Measurements from ENCODE around the gene PRKCH.

Gene PRKCH

GRCh38 chr14:61552241-61552640 lies 230.9 kb downstream of the PRKCH start:
- H3K36me3 Mint-ChIP-seq (ENCODE audit: low read depth), result peaks cover 56% of the 10 kb centered on the region
- no peak overlapping the region for H3K4me3 Mint-ChIP-seq
- no peaks in the 10 kb centered on the region for H3K9me3 Mint-ChIP-seq
- H3K27me3 Mint-ChIP-seq, result no peaks in the 10 kb centered on the region
- peaks cover 56% of the 10 kb centered on the region for H3K4me1 Mint-ChIP-seq (ENCODE audit: low read depth)
- H3K27ac Mint-ChIP-seq, result peak overlapping the region; percentile 96

- Mint-ChIP-seq H3K36me3 (ENCODE audit: low read depth) (peaks cover 40% of the 10 kb centered on the region), H3K27me3 (no peaks in the 10 kb centered on the region), H3K9me3 (no peaks in the 10 kb centered on the region), H3K4me3 (peak overlapping the region; percentile 17), H3K4me1 (ENCODE audit: low read depth) (peaks cover 52% of the 10 kb centered on the region), H3K27ac (peak overlapping the region; percentile 96)
Observed at GRCh38 chr14:61553730-61554641, 232.6 kb downstream of the PRKCH start.

- peaks cover 46% of the 10 kb centered on the region for H3K4me1 Mint-ChIP-seq (ENCODE audit: low read depth)
- no peaks in the 10 kb centered on the region for H3K9me3 Mint-ChIP-seq
- no peaks in the 10 kb centered on the region for H3K27me3 Mint-ChIP-seq
- no peak overlapping the region for H3K4me3 Mint-ChIP-seq
- peak overlapping the region; percentile 16 for H3K27ac Mint-ChIP-seq
- peaks cover 27% of the 10 kb centered on the region for H3K36me3 Mint-ChIP-seq (ENCODE audit: low read depth)
Observed at GRCh38 chr14:61555056-61555838, 233.9 kb downstream of the PRKCH start.

- Mint-ChIP-seq H3K4me3 (no peak overlapping the region), H3K4me1 (ENCODE audit: low read depth) (peaks cover 44% of the 10 kb centered on the region), H3K9me3 (no peaks in the 10 kb centered on the region), H3K27me3 (no peaks in the 10 kb centered on the region), H3K36me3 (ENCODE audit: low read depth) (peaks cover 15% of the 10 kb centered on the region), H3K27ac (no peak overlapping the region)
Observed at GRCh38 chr14:61556455-61556854, 235.1 kb downstream of the PRKCH start.

- Mint-ChIP-seq H3K4me1 (ENCODE audit: low read depth) (peaks cover 44% of the 10 kb centered on the region), H3K27ac (no peak overlapping the region)
Observed at GRCh38 chr14:61557262-61557661, 235.9 kb downstream of the PRKCH start.

GRCh38 chr14:61557854-61558253 lies 236.5 kb downstream of the PRKCH start:
- H3K27ac Mint-ChIP-seq, result no peak overlapping the region
- no peaks in the 10 kb centered on the region for H3K9me3 Mint-ChIP-seq
- peaks cover 7% of the 10 kb centered on the region for H3K36me3 Mint-ChIP-seq (ENCODE audit: low read depth)
- H3K4me1 Mint-ChIP-seq (ENCODE audit: low read depth), result peaks cover 44% of the 10 kb centered on the region
- no peak overlapping the region for H3K4me3 Mint-ChIP-seq
- H3K27me3 Mint-ChIP-seq, result no peaks in the 10 kb centered on the region

More at GRCh38 chr14:61557262-61557661, 235.9 kb downstream of the PRKCH start:
- Mint-ChIP-seq H3K4me3 (no peak overlapping the region), H3K36me3 (ENCODE audit: low read depth) (peaks cover 7% of the 10 kb centered on the region), H3K27me3 (no peaks in the 10 kb centered on the region), H3K9me3 (no peaks in the 10 kb centered on the region)

GRCh38 chr14:61558271-61558670 lies 236.9 kb downstream of the PRKCH start:
- no peaks in the 10 kb centered on the region for H3K27me3 Mint-ChIP-seq
- peaks cover 44% of the 10 kb centered on the region for H3K4me1 Mint-ChIP-seq (ENCODE audit: low read depth)
- no peak overlapping the region for H3K4me3 Mint-ChIP-seq
- H3K27ac Mint-ChIP-seq, result no peak overlapping the region
- peaks cover 3% of the 10 kb centered on the region for H3K36me3 Mint-ChIP-seq (ENCODE audit: low read depth)
- H3K9me3 Mint-ChIP-seq, result no peaks in the 10 kb centered on the region

GRCh38 chr14:61559641-61560201 lies 238.3 kb downstream of the PRKCH start:
- H3K9me3 Mint-ChIP-seq, result no peaks in the 10 kb centered on the region
- no peak overlapping the region for H3K27ac Mint-ChIP-seq
- peaks cover 46% of the 10 kb centered on the region for H3K4me1 Mint-ChIP-seq (ENCODE audit: low read depth)

GRCh38 chr14:61560323-61560722 lies 238.9 kb downstream of the PRKCH start:
- Mint-ChIP-seq H3K4me3 (no peak overlapping the region), H3K4me1 (ENCODE audit: low read depth) (peaks cover 47% of the 10 kb centered on the region), H3K27ac (no peak overlapping the region), H3K9me3 (no peaks in the 10 kb centered on the region), H3K36me3 (ENCODE audit: low read depth) (no peaks in the 10 kb centered on the region), H3K27me3 (no peaks in the 10 kb centered on the region)

More at GRCh38 chr14:61559641-61560201, 238.3 kb downstream of the PRKCH start:
- no peaks in the 10 kb centered on the region for H3K27me3 Mint-ChIP-seq
- H3K4me3 Mint-ChIP-seq, result no peak overlapping the region
- no peaks in the 10 kb centered on the region for H3K36me3 Mint-ChIP-seq (ENCODE audit: low read depth)

GRCh38 chr14:61561104-61561503 lies 239.7 kb downstream of the PRKCH start:
- peaks cover 55% of the 10 kb centered on the region for H3K4me1 Mint-ChIP-seq (ENCODE audit: low read depth)
- H3K36me3 Mint-ChIP-seq (ENCODE audit: low read depth), result no peaks in the 10 kb centered on the region
- H3K4me3 Mint-ChIP-seq, result no peak overlapping the region
- H3K27me3 Mint-ChIP-seq, result no peaks in the 10 kb centered on the region
- no peaks in the 10 kb centered on the region for H3K9me3 Mint-ChIP-seq
- H3K27ac Mint-ChIP-seq, result no peak overlapping the region

GRCh38 chr14:61561657-61562276 lies 240.4 kb downstream of the PRKCH start:
- Mint-ChIP-seq H3K36me3 (ENCODE audit: low read depth) (no peaks in the 10 kb centered on the region), H3K4me3 (no peak overlapping the region), H3K9me3 (no peaks in the 10 kb centered on the region), H3K27me3 (no peaks in the 10 kb centered on the region), H3K4me1 (ENCODE audit: low read depth) (peaks cover 61% of the 10 kb centered on the region), H3K27ac (peak overlapping the region; percentile 13)

GRCh38 chr14:61562321-61563161 lies 241.2 kb downstream of the PRKCH start:
- Mint-ChIP-seq H3K27me3 (no peaks in the 10 kb centered on the region), H3K27ac (peak overlapping the region; percentile 78), H3K4me3 (no peak overlapping the region), H3K4me1 (ENCODE audit: low read depth) (peaks cover 68% of the 10 kb centered on the region), H3K36me3 (ENCODE audit: low read depth) (no peaks in the 10 kb centered on the region), H3K9me3 (no peaks in the 10 kb centered on the region)

- Mint-ChIP-seq H3K36me3 (ENCODE audit: low read depth) (no peaks in the 10 kb centered on the region), H3K27me3 (no peaks in the 10 kb centered on the region), H3K27ac (peak overlapping the region; percentile 78), H3K9me3 (no peaks in the 10 kb centered on the region), H3K4me1 (ENCODE audit: low read depth) (peaks cover 73% of the 10 kb centered on the region), H3K4me3 (no peak overlapping the region)
Observed at GRCh38 chr14:61563162-61563511, 241.8 kb downstream of the PRKCH start.
